DMS 273 (cell line): Measurements from ENCODE around the gene B4GAT1.
A peak's percentile ranks its signal among the peaks of the same experiment; 100 is the strongest.
"Not testable (repeated sequence)": the region's sequence is repeated elsewhere in the genome, so short reads cannot be mapped to it uniquely, and the experiment has no call there.

Source experiments
- DNase-seq: peaks from one replicate; lab custom pipeline; 2025; ENCODE audit not compliant: unreplicated experiment; lab: John Stamatoyannopoulos, UW

B4GAT1 gene

DNA sequence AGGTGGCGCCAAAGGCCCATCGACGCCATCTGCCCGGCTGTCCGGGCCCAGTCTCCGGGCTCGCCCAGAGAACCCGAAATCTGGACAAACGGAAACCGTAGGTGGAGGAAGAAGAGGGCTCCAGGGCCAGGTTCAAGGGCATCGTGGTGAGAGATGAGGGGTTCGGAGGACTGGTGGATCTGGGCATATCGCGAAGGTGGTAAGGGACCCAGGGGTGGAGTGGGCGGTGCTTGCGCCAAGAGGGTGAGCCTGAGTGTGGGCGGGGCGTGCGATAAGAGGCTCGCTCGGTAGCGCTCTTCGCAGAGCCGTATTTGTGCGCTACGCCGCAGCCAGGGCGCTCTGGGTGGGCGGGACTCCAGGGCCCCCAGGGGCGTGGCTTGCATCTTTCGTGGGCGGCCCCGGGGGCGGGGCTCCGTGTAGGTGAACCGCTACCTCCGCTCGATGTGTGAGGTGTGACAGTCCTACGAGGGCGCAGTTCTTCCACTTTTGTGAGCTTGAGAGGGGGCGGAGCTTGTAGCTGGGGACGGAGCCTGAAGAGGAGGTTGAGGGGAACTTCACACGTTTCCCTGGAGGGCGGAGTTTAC is 35.4 kb downstream of the B4GAT1 start:
- peak; percentile 95 for DNase-seq

DNA sequence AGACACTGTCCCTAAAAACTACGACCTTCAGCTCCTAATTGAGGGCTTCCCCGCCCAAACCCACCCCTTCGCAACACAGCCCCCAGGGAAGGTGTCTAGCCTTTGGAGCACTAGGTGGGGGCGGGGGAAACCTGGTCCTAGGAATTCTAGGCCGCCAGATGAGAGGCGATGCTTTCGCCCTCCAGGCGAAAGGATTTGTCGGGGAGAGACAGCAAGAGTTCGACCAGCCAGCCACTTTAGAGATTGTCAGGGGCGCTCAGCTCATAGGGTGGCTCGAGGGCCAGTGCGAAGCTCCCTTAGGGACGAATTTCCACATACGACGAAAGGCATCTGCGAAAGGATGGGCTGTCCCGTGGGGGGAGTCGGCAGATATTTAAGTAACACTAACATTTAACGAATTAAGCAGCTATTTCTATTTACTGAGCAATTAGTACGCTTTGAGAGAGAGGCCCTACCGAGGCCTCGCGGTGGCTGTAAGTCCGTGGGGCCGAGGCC is 35.9 kb downstream of the B4GAT1 start:
- DNase-seq, result no peak

DNA sequence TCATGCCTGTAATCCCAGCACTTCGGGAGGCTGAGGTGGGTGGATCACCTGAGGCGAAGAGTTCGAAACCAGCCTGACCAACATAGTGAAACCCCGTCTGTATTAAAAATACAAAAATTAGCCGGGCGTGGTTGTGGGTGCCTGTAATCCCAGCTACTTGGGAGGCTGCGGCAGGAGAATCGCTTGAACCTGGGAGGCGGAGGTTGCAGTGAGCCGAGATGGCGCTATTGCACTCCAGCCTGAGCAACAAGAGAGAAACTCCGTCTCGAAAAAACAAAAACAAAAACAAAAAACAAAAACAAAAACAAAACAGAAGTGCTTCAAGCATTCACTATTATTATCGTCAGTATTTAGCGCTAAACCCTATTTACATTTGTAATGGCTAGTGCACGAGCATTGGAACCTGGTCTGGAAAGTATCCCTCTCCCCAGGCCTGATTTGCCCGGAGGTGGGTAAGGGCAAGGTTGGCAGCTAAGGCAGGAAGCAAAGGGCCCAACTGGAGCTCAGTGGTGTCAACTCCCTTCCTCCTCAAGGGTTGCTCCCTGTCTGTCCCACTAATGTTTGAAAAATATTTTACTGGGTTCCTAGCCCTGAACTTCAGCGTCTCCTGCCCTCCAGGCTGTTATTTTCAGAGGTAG is 36.5 kb downstream of the B4GAT1 start:
- not testable (repeated sequence) for DNase-seq

DNA sequence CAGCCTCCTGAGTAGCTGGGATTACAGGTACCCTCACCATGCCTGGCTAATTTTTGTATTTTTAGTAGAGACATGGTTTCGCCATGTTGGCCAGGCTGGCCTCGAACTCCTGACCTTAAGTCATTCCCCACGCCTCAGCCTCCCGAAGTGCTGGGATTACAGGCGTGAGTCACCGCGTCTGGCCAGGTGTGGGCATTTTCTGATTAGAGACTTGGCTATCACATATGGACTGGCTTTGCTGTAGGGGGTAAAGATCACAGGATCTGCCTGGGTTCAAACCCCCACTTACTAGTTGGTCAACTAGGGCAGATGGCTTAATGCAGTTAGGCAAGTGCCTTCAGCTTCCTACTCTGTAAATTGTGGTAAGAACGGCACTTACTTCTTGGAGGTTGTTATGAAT is 37.1 kb downstream of the B4GAT1 start:
- DNase-seq, result no peak

DNA sequence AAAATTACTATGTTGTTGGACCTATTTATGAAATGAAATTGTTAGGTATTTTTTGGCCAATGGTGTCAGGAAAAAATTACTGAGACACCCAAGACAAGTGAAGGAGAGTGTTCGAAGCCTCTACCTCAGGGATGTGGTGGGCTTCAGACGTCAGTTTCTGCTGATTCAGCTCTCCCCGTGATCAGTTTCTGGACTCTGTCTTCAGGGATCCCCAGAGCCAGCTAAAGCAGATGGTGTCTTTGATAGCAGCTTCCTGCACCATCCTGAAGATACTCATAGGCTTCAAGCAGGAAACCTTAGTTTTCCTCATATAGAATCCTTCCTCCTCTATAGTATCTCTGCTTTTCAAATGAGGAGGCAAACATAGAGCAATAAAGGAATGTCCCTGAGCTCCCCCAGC is 38.0 kb downstream of the B4GAT1 start:
- no peak for DNase-seq

DNA sequence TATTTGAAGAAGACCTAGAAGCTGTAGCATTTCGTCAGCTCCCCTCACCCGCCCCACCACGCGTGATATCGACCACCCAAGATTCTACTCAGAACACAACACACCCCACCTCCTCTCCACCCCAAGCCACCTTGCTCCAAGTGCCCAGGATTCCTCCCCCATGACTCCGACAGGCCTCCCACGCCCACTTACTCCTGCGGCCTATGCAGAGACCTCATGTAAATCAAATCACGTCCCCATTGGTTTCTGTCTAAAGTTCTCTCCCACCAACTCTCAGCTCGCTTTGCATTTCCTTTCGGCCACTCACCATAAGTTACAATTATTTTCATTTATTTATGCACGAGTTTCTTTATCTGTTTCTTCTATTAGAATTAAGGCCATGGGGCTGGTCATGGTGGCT is 44.8 kb downstream of the B4GAT1 start:
- no peak for DNase-seq

DNA sequence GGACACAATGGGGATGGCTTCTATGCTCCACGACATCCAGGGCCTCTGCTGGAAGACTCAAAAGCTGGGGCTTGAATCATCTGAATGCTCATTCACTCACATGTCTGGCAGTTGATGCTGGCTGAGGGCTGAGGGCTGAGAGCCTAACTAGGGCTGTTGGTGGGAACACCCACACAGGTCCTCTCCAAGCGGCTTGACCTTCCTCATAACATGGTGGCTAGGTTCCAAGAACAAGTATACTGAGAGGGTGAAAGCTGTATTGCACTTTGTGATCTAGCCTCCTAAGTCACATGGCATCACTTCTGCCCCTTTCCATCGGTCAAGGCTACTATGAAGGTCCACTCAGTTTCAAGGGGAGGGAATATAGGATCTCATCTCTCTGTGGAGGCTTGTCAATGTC is 48.2 kb downstream of the B4GAT1 start:
- no peak for DNase-seq

DNA sequence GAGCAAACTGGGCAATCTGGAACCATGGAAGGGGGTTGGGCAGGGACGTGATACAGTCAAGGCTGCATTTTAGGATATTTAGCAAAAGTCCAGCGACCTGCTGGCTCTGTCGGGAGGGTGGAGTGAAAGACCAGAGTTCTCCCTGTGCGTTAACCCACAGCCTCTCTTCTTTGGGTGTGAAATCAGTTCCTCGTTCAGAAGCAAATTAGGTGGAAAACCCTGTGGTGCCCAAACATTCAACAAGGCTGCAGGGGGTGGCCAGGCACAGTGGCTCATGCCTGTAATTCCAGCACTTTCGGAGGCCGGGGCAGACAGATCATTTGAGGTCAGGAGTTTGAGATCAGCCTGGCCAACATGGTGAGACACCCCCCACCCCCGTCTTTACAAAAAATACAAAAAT is 49.8 kb downstream of the B4GAT1 start:
- no peak for DNase-seq
